KBM-7 (cell line): Measurements from ENCODE around the gene CFAP119.

Experiments used
- DNase-seq: peaks from one replicate; pipeline ENCODE4 v3.0.0-alpha.2; 2015
- in situ Hi-C: fragments of 300-500 bp; cut with MboI; formaldehyde crosslinking; loops from 2 replicates; pipeline ENCODE4 v1.14.3; 2020; ENCODE audit warnings: low sequenced_read_pairs, low pct_unique_long_range_greater_than_20kb, mixed read lengths

Gene CFAP119

GRCh38 chr16:30747331-30747730 is 14.5 kb downstream of the CFAP119 start:
- no peak for DNase-seq
- in situ Hi-C loops, result no loop called here

DNA sequence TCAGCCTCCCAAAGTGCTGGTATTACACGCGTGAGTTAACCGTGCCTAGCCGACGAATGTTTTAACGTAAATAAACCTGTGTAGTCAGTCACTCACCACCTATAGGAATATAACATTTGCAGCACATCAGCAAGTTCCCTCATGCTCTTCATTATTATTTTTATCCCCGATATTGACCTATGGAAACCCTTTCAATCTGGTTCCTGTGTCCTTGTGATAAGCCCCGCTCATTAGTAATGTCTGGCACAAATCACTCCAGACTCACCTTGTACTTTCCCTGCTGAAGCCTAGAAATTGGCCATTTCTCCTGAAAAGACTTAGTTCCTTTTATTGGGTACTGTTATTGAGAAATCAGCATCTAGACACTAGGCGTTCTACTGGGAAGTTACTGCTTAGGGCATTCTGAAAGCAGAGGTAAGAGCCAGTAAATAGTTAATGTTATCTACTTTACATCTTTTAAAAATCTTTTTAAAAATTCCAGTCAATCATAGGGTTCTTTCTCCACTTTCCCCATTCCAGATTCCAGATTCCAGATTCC is 15.2 kb downstream of the CFAP119 start:
- DNase-seq, result no peak
- in situ Hi-C loops, result no loop called here

DNA sequence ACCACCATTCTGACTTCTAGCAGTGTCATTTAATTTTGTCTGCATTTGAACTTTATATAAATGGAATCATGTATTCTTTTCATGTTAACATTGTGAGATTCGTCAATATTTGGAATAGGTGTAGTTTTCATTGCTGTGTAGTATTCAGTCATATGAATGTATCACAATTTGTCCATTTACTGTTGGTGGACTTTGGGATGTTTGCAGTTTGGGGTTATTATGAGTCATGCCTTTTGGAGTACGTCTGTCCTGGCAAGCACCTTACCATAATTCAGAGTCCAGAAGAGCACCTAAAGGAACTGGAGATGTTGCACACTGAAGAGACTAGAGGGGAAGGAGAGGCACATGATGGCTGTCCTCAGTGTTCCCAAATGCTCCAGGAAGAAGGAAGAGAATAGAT is 16.8 kb downstream of the CFAP119 start:
- in situ Hi-C loops, result no loop called here
- no peak for DNase-seq

DNA sequence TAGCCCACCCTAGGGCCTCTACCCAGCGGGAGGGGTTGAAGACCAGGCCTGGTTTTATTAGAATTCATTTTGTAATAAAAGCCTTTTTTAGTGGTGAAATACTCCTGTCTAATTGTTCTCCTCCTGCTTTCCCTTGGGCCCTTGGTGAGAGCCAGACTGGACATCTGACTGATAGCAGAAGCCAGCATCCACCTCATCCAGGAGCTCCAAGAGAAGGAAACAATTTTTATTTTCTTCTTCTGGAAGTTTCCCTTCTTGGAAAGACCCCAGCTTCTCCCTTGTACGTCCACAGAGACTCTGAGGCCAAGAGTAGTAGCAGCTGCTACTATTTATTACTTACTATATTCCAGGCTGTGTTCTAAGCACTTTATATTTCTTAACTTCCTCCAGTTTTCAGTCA is 17.7 kb downstream of the CFAP119 start:
- no peak for DNase-seq
- in situ Hi-C loops, result no loop called here

DNA sequence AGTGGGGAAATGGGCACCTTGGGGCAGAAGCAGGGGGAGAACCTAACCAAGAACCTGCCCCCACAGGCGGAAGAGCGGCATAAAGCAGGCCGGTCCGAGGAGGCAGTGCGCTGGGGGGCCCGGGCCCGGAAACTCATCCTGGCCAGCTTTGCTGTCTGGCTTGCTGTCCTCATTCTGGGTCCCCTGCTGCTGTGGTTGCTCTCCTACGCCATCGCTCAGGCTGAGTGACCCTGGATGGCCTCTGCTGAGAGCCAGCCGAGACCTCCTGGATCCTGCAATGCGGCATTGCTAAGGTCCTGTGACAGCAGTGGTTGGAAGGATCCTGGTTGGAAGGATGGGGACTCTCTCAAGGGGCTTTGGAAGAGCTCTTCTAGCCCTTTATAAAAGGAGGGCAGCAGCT is 18.1 kb downstream of the CFAP119 start:
- DNase-seq, result no peak
- in situ Hi-C loops, result no loop called here

DNA sequence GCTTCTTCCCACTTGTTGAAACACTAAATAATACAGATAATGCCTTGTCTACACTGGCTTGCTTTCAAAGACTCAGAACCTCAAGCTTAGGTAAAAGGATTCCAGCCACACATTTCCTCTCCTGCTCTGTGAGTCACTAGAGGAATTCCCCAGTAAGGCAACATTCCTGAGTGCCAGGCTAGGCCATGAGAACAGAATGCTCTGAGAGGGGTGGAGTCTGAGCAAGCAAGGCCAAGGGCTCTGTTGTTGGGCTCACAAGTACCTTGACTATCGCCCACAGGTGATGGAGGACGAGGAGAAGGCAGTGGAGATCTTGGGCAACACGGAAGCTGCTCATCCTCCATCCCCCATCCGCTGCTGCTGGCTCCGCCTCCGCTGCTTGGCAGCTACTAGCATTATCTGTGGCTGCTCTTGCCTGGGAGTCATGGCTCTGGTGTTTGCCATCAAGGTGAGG is 20.4 kb downstream of the CFAP119 start:
- in situ Hi-C loops, result no loop called here
- no peak for DNase-seq

DNA sequence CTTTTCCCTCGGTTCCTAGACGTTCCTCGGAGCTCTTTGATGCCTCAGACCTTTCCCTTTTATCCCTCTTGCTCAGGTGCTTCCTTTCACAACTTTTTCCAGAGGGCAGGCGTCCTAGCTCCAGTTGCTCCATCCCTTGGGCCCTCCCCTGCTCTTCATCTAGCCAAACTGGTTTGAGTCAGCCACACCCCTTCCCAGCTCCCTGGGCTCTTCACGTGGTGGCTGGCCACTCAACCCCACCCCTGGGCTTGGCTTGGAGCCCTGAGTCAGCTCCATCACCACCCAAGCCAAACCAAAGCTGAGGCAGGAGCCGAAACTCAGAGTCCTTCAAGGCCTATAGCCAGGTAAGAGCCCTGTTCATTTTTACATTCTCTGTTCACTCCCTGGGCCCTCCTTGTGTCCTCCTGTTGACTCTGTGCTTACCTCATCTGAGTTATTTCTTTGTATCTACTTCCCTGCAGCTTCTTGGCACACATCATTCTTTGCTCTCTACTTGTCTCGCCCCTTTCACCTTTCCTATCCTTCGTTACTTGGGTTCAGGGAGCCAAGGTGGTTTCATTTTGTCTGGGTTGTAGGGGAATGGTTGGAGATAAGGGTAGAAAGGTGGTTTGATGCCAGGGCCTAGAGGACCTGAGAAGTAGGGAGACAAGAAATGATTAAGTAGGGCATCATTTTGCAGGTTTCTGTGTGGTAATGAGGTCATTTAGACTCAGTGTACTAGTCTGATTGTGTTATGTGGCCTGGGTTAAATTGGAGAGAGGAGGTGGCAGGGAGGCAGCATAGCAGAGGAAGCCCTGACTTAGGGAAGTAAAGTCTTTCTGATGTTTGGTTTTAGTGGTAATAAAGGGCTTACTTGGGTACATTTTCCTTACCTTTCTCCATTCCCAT is 21.3 kb downstream of the CFAP119 start:
- in situ Hi-C loops, result no loop called here
- DNase-seq, result no peak

GRCh38 chr16:30738984-30739951 is 22.6 kb downstream of the CFAP119 start:
- no peak for DNase-seq
- in situ Hi-C loops, result no loop called here

- DNase-seq, result no peak
- in situ Hi-C loops, result no loop called here
These were observed 23.8 kb downstream of the CFAP119 start for GRCh38 chr16:30737794-30738648.

DNA sequence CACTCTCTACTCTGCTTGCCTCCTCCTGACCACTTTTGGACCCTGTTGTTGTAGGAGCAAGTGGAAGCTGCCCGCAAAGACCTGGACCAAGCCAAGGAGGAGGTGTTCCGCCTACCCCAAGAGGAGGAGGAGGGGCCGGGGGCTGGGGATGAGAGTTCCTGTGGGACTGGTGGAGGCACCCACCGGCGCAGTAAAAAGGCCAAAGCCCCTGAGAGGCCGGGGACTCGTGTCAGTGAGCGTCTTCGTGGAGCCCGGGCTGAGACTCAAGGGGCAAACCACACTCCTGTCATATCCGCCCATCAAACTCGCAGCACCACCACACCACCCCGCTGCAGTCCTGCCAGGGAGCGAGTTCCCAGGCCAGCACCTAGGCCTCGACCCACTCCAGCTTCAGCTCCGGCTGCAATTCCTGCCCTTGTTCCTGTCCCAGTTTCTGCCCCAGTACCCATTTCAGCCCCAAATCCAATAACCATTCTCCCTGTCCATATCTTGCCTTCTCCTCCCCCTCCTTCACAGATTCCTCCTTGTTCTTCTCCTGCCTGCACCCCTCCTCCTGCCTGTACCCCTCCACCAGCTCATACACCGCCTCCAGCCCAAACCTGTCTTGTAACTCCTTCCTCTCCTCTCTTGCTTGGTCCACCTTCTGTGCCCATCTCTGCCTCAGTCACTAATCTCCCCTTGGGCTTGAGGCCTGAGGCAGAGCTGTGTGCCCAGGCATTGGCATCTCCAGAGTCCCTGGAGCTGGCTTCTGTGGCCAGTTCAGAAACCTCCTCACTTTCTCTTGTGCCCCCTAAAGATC is 24.7 kb downstream of the CFAP119 start:
- in situ Hi-C loops, result no loop called here
- no peak for DNase-seq

- DNase-seq, result no peak
- in situ Hi-C loops, result no loop called here
These were observed 30.5 kb downstream of the CFAP119 start for GRCh38 chr16:30731411-30731810.

DNA sequence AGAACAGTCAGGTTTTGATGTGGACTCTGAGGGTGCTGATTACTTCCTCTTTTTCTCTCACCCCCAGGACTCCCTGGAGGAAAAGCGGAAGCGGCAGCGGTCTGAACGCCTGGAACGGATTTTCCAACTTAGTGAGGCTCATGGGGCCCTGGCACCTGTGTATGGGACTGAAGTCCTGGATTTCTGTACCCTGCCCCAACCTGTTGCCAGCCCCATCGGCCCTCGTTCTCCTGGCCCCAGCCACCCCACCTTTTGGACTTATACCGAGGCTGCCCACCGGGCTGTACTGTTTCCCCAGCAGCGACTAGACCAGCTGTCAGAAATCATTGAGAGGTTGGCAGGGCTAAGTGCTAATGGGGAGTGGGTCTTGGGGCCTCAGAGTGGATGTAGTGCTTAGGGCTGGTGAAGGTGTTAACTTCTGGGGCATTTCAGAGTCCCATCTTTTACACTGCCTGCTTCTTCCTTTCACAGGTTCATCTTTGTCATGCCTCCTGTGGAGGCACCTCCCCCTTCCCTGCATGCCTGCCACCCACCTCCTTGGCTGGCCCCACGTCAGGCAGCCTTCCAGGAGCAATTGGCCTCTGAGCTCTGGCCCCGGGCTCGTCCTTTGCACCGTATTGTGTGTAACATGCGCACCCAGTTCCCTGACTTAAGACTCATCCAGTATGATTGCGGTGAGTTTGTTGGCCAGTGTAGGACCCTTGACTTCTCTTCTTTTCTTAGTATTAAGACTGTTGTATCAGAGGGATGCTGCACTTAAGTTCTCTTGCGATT is 32.8 kb downstream of the CFAP119 start:
- DNase-seq, result peak; percentile 76
- in situ Hi-C loops, result no loop called here

- DNase-seq, result no peak
- in situ Hi-C loops, result no loop called here
These were observed 33.5 kb downstream of the CFAP119 start for GRCh38 chr16:30728321-30728720.

DNA sequence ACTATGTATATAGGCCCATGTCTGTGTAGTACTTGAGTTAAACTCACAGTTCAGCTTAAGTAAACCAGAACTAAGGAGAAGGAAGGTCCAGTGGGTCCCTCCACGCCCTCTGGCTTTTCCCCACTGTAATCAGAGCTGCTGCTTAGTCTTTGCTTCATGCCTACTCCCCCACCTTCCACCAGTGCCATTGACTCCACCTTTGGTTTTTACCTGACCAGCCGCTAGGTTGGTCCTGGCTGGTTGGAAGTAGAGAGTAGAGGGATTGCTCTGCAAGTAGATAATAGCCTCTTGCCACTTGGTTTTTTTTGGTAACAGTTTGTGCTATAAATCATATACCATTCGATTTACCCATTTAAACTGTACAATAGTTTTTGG is 36.5 kb downstream of the CFAP119 start:
- DNase-seq, result no peak
- in situ Hi-C loops, result no loop called here

DNA sequence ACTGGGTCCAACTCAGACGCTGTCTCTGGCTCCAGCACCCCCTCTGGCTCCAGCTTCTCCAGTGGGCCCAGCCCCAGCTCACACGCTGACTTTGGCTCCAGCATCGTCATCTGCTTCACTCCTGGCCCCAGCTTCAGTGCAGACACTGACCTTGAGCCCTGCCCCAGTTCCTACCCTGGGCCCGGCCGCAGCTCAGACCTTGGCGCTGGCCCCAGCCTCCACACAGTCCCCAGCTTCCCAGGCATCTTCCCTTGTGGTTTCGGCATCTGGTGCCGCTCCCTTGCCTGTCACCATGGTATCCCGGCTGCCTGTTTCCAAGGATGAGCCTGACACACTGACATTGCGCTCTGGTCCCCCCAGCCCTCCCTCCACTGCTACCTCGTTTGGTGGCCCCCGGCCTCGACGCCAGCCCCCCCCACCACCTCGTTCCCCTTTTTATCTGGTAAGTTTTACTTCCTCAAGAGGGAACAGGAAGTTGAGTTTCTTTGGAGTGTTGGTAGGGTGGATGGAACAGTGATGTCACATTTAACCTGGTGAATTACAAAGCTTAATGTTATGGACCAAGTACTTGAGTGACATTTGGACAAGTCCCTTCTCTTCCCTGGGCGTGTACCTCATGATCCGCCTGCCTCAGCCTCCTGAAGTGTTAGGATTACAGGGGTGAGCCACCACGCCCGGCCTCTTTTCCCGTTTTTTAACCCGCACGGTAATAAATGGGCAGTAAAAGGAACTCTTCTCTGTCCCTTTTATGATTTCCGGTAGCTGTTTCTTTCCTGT is 37.0 kb downstream of the CFAP119 start:
- DNase-seq, result peak; percentile 61
- in situ Hi-C loops, result no loop called here

GRCh38 chr16:30723725-30724355 is 38.0 kb downstream of the CFAP119 start:
- in situ Hi-C loops, result no loop called here
- DNase-seq, result no peak
